ENCODE measurements around the gene NDRG3.
A peak's percentile ranks its signal among the peaks of the same experiment; 100 is the strongest.

The NDRG3 gene

GRCh38 chr20:36745927-36746659 is at the start of gene NDRG3:
TSS of gene NDRG3 (minus strand) at chr20:36746090. CDS start at chr20:36721735, 24,355 bp downstream.
- DNase-seq (ENCODE audit: low spot score): peak; percentile 99

GRCh38 chr20:36794116-36794474 is 48.2 kb upstream of the NDRG3 start:
- DNase-seq (ENCODE audit: low spot score): no peak

- DNase-seq (ENCODE audit: low spot score): no peak
These were observed 47.6 kb upstream of the NDRG3 start for GRCh38 chr20:36793294-36794115.

GRCh38 chr20:36792422-36792821 is 46.5 kb upstream of the NDRG3 start:
- peak; percentile 60 for DNase-seq (ENCODE audit: low spot score)

GRCh38 chr20:36791862-36792261 is 46.0 kb upstream of the NDRG3 start:
- no peak for DNase-seq (ENCODE audit: low spot score)

- no peak for DNase-seq (ENCODE audit: low spot score)
These were observed 40.8 kb upstream of the NDRG3 start for GRCh38 chr20:36786663-36787062.

GRCh38 chr20:36786246-36786645 is 40.4 kb upstream of the NDRG3 start:
- no peak for DNase-seq (ENCODE audit: low spot score)

- DNase-seq (ENCODE audit: low spot score): no peak
These were observed 39.4 kb upstream of the NDRG3 start for GRCh38 chr20:36785308-36785707.

- DNase-seq (ENCODE audit: low spot score): no peak
These were observed 39.0 kb upstream of the NDRG3 start for GRCh38 chr20:36784900-36785299.

- no peak for DNase-seq (ENCODE audit: low spot score)
These were observed 38.2 kb upstream of the NDRG3 start for GRCh38 chr20:36784116-36784515.

- DNase-seq (ENCODE audit: low spot score): no peak
These were observed 33.8 kb upstream of the NDRG3 start for GRCh38 chr20:36779656-36780025.

- no peak for DNase-seq (ENCODE audit: low spot score)
These were observed 33.2 kb upstream of the NDRG3 start for GRCh38 chr20:36778831-36779655.

- no peak for DNase-seq (ENCODE audit: low spot score)
These were observed 31.7 kb upstream of the NDRG3 start for GRCh38 chr20:36777576-36777975.

GRCh38 chr20:36777167-36777566 is 31.3 kb upstream of the NDRG3 start:
- no peak for DNase-seq (ENCODE audit: low spot score)

- DNase-seq (ENCODE audit: low spot score): no peak
These were observed 29.9 kb upstream of the NDRG3 start for GRCh38 chr20:36775826-36776225.

GRCh38 chr20:36775196-36775595 is 29.3 kb upstream of the NDRG3 start:
- DNase-seq (ENCODE audit: low spot score): no peak

- DNase-seq (ENCODE audit: low spot score): peak; percentile 99
These were observed 27.9 kb upstream of the NDRG3 start, which contains the start of gene DSN1 for GRCh38 chr20:36773597-36774390. TSS of gene DSN1 (minus strand) at chr20:36773763. CDS start at chr20:36771458, 2,305 bp downstream.

GRCh38 chr20:36773107-36773596 is 27.3 kb upstream of the NDRG3 start:
- no peak for DNase-seq (ENCODE audit: low spot score)

- no peak for DNase-seq (ENCODE audit: low spot score)
These were observed 24.8 kb upstream of the NDRG3 start for GRCh38 chr20:36770680-36771079.

GRCh38 chr20:36768768-36769430 is 23.0 kb upstream of the NDRG3 start:
- no peak for DNase-seq (ENCODE audit: low spot score)

GRCh38 chr20:36761125-36761524 is 15.2 kb upstream of the NDRG3 start:
- no peak for DNase-seq (ENCODE audit: low spot score)
